PFSK-1 (cell line): Measurements from ENCODE around the gene ZNF276.

Experiments used
- FOXP2 ChIP-seq: optimal IDR thresholded peaks from 2 replicates; pipeline ENCODE3; 2011; ENCODE audit warnings: borderline replicate concordance, control low read depth, inconsistent platforms; ENCODE audit not compliant: insufficient read depth; ENCODE audit errors: extremely low read length, extremely low read depth
- POLR2AphosphoS5 ChIP-seq: IDR thresholded peaks from 2 replicates; pipeline ENCODE4 v1.6.1; 2012; ENCODE audit warnings: low read depth, mild to moderate bottlenecking, control low read depth, low read length, moderate library complexity
- REST ChIP-seq, 2 experiments: IDR thresholded peaks; 2 replicates each; pipeline versions ENCODE4 v1.6.1 to v1.8.0; 2011 to 2012; ENCODE audit warnings: low read depth in 2 of 2, low read length in 2 of 2, control low read depth in 1 of 2, inconsistent platforms in 1 of 2, mild to moderate bottlenecking in 1 of 2, moderate library complexity in 1 of 2; ENCODE audit not compliant: insufficient read depth in 1 of 2
- SIN3A ChIP-seq: IDR thresholded peaks from 2 replicates; pipeline ENCODE4 v1.6.1; 2012; ENCODE audit warnings: mild to moderate bottlenecking, low read length, moderate library complexity, borderline replicate concordance; ENCODE audit not compliant: insufficient read depth
- TAF1 ChIP-seq: IDR thresholded peaks from 2 replicates; pipeline ENCODE4 v1.6.1; 2012; ENCODE audit warnings: low read length, control low read depth, borderline replicate concordance; ENCODE audit not compliant: insufficient read depth

The ZNF276 gene

GRCh38 chr16:89727406-89728120, 6.2 kb downstream of the ZNF276 start:
- TF ChIP-seq FOXP2 (no peak), POLR2AphosphoS5 (no peak), REST (IDR thresholded peaks at IDR 0.05; ENCODE audit: insufficient read depth in 1 of 2, low read depth in 2 of 2, low read length in 2 of 2) (no peak), TAF1 (no peak), SIN3A (no peak)

GRCh38 chr16:89729293-89729692, 8.0 kb downstream of the ZNF276 start:
- no peak for TF ChIP-seq SIN3A
- TF ChIP-seq TAF1 = no peak

- TF ChIP-seq SIN3A = no peak
- no peak for TF ChIP-seq POLR2AphosphoS5
- no peak for TF ChIP-seq TAF1
- TF ChIP-seq FOXP2 = no peak
- TF ChIP-seq REST (IDR thresholded peaks at IDR 0.05; ENCODE audit: insufficient read depth in 1 of 2, low read depth in 2 of 2, low read length in 2 of 2) = no peak
Measured at GRCh38 chr16:89729863-89730593, 8.7 kb downstream of the ZNF276 start.

- TF ChIP-seq TAF1 (no peak), SIN3A (no peak), REST (IDR thresholded peaks at IDR 0.05; ENCODE audit: insufficient read depth in 1 of 2, low read depth in 2 of 2, low read length in 2 of 2) (no peak), POLR2AphosphoS5 (no peak; the same call in 1 of the 2 replicates), FOXP2 (no peak)
Measured at GRCh38 chr16:89730610-89731234, 9.4 kb downstream of the ZNF276 start.

- no peak for TF ChIP-seq POLR2AphosphoS5
- no peak for TF ChIP-seq FOXP2
- TF ChIP-seq REST (IDR thresholded peaks at IDR 0.05; ENCODE audit: insufficient read depth in 1 of 2, low read depth in 2 of 2, low read length in 2 of 2) = no peak
- TF ChIP-seq TAF1 = no peak
- TF ChIP-seq SIN3A = no peak
Measured at GRCh38 chr16:89732142-89732917, 11.0 kb downstream of the ZNF276 start.
